ENCODE measurements around the gene RPN1. TPM values are rescaled to one million over a fixed set of nuclear protein-coding genes. Genes with fewer than 3 reads are reported as not detected.

Gene RPN1
- total RNA-seq, 1 donor from 2014 or later = 215 TPM

- Histone ChIP-seq H3K4me3 (no peak overlapping the region), H3K36me3 (no peaks in the 10 kb centered on the region), H3K27ac (no peak overlapping the region), H3K27me3 (no peaks in the 10 kb centered on the region), H3K9me3 (no peaks in the 10 kb centered on the region), H3K4me1 (peaks cover 4% of the 10 kb centered on the region)
- no peak for DNase-seq
- no peak for TF ChIP-seq CTCF (IDR thresholded peaks at IDR 0.05)
- ATAC-seq = no peak
- intact Hi-C loops (cut with DNase I) = no loop called here
Measured at GRCh38 chr3:128613083-128613829, 37.4 kb downstream of the RPN1 start.

GRCh38 chr3:128610451-128611070 is 40.1 kb downstream of the RPN1 start:
- ATAC-seq (no peak), DNase-seq (no peak)
- H3K27me3 ChIP-seq = no peaks in the 10 kb centered on the region
- peaks cover 5% of the 10 kb centered on the region for H3K4me1 ChIP-seq
- H3K27ac ChIP-seq = no peak overlapping the region
- TF ChIP-seq CTCF (IDR thresholded peaks at IDR 0.05) = no peak
- H3K4me3 ChIP-seq = no peak overlapping the region
- H3K9me3 ChIP-seq = no peaks in the 10 kb centered on the region
- intact Hi-C loops (cut with DNase I) = no loop called here
- H3K36me3 ChIP-seq = no peaks in the 10 kb centered on the region

GRCh38 chr3:128609294-128609693 is 41.3 kb downstream of the RPN1 start:
- TF ChIP-seq CTCF (IDR thresholded peaks at IDR 0.05) = no peak
- H3K4me1 ChIP-seq = peaks cover 5% of the 10 kb centered on the region
- H3K27me3 ChIP-seq = no peaks in the 10 kb centered on the region
- H3K9me3 ChIP-seq = no peaks in the 10 kb centered on the region
- no peaks in the 10 kb centered on the region for H3K36me3 ChIP-seq
- DNase-seq = no peak
- intact Hi-C loops (cut with DNase I) = loop anchor here (10.0 kb wide), 1 partner anchor 184 kb away; no protein-coding TSS in a partner anchor
- no peak overlapping the region for H3K27ac ChIP-seq
- no peak overlapping the region for H3K4me3 ChIP-seq
- no peak for ATAC-seq

GRCh38 chr3:128607710-128608048 is 42.9 kb downstream of the RPN1 start:
- H3K9me3 ChIP-seq = no peaks in the 10 kb centered on the region
- peak overlapping the region; percentile 27 for H3K27ac ChIP-seq
- no peaks in the 10 kb centered on the region for H3K27me3 ChIP-seq
- H3K4me3 ChIP-seq = peak overlapping the region; percentile 60
- H3K4me1 ChIP-seq = peaks cover 5% of the 10 kb centered on the region
- ATAC-seq (no peak), DNase-seq (no peak)
- no peaks in the 10 kb centered on the region for H3K36me3 ChIP-seq
- no peak for TF ChIP-seq CTCF (IDR thresholded peaks at IDR 0.05)
- intact Hi-C loops (cut with DNase I) = loop anchor here (10.0 kb wide), 1 partner anchor 183 kb away; no protein-coding TSS in a partner anchor

- no peak for TF ChIP-seq CTCF (IDR thresholded peaks at IDR 0.05)
- H3K27ac ChIP-seq = no peak overlapping the region
- no peak overlapping the region for H3K4me3 ChIP-seq
- no peaks in the 10 kb centered on the region for H3K9me3 ChIP-seq
- intact Hi-C loops (cut with DNase I) = loop anchor here (10.0 kb wide), 1 partner anchor 181 kb away; no protein-coding TSS in a partner anchor
- H3K27me3 ChIP-seq = no peaks in the 10 kb centered on the region
- no peak for ATAC-seq
- peaks cover 5% of the 10 kb centered on the region for H3K4me1 ChIP-seq
- no peaks in the 10 kb centered on the region for H3K36me3 ChIP-seq
- no peak for DNase-seq
Measured at GRCh38 chr3:128606094-128606493, 44.5 kb downstream of the RPN1 start.

All from upper lobe of right lung (tissue), 1 donor.